ENCODE results near the gene TADA2A.
"Not testable (repeated sequence)": the region's sequence is repeated elsewhere in the genome, so short reads cannot be mapped to it uniquely, and the experiment has no call there.

DNA sequence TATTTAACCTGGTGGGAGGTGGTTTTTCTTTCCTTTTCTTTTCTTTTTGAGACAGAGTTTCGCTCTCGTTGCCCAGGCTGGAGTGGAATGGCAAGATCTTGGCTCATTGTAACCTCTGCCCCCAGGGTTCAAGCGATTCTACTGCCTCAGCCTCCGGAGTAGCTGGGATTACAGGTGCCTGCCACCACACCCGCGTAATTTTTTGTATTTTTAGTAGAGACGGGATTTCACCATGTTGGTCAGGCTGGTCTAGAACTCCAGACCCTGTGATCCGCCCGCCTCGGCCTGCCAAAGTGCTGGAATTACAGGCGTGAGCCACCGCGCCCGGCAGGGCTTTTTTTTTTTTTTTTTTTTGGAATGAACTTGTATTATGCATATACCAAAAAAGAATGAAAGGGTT is 1.2 kb upstream of the TADA2A start:
- TF ChIP-seq, protein P1, sequence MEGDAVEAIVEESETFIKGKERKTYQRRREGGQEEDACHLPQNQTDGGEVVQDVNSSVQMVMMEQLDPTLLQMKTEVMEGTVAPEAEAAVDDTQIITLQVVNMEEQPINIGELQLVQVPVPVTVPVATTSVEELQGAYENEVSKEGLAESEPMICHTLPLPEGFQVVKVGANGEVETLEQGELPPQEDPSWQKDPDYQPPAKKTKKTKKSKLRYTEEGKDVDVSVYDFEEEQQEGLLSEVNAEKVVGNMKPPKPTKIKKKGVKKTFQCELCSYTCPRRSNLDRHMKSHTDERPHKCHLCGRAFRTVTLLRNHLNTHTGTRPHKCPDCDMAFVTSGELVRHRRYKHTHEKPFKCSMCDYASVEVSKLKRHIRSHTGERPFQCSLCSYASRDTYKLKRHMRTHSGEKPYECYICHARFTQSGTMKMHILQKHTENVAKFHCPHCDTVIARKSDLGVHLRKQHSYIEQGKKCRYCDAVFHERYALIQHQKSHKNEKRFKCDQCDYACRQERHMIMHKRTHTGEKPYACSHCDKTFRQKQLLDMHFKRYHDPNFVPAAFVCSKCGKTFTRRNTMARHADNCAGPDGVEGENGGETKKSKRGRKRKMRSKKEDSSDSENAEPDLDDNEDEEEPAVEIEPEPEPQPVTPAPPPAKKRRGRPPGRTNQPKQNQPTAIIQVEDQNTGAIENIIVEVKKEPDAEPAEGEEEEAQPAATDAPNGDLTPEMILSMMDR (IDR thresholded peaks at IDR 0.05; ENCODE audit: low read depth, low read length, poor library complexity, severe bottlenecking) = not testable (repeated sequence)
- TF ChIP-seq EZH2phosphoT487 (IDR thresholded peaks at IDR 0.05; ENCODE audit: borderline replicate concordance, low read length) = not testable (repeated sequence)
